A673 (cell line): ENCODE measurements around the gene THOC1. TPM values are rescaled to one million over a fixed set of nuclear protein-coding genes. Genes with fewer than 3 reads are reported as not detected.

Experiments used
- BruUV-seq: library from RNA; stranded (reverse); fragments of 400-500 nt; replicated peaks from 2 replicates; lab custom pipeline; 2021; lab: Mats Ljungman, UMichigan
- CTCF ChIA-PET: fragments of 300-600 bp; sonication (Branson Sonifier 250); formaldehyde crosslinking; loops from one replicate; lab custom pipeline; 2022; ENCODE audit warnings: antibody characterized with exemption; lab: Charles Lee
- POLR2A ChIA-PET: fragments of 300-600 bp; sonication (Branson Sonifier 250); formaldehyde crosslinking; loops from one replicate; lab custom pipeline; 2022; ENCODE audit warnings: antibody characterized with exemption; ENCODE audit not compliant: low non-redundant PET; lab: Charles Lee
- DNase-seq: peaks from one replicate; pipeline ENCODE4 v3.0.0-alpha.2; 2015; ENCODE audit warnings: low spot score
- H3K27ac ChIP-seq: fragments of 200-600 bp; sonication (generic); 2 replicates; pipeline ENCODE4 v1.5.1; 2016; ENCODE audit warnings: mixed run types, low read depth, mild to moderate bottlenecking, mixed read lengths, antibody characterized with exemption, low read length; ENCODE audit not compliant: poor library complexity, severe bottlenecking
- H3K27me3 ChIP-seq: fragments of 200-600 bp; sonication (generic); replicated peaks from 2 replicates; pipeline ENCODE4 v1.6.1; 2017; ENCODE audit warnings: mixed run types, low read depth, mild to moderate bottlenecking, mixed read lengths, antibody characterized with exemption, low read length; ENCODE audit not compliant: insufficient read depth, poor library complexity
- H3K36me3 ChIP-seq: fragments of 200-600 bp; sonication (generic); 2 replicates; pipeline ENCODE4 v1.6.1; 2016; ENCODE audit warnings: mixed run types, mild to moderate bottlenecking, mixed read lengths, antibody characterized with exemption, low read length; ENCODE audit not compliant: insufficient read depth, poor library complexity, severe bottlenecking
- H3K4me1 ChIP-seq: fragments of 200-600 bp; sonication (generic); 2 replicates; pipeline ENCODE4 v1.6.1; 2017; ENCODE audit warnings: mixed run types, mild to moderate bottlenecking, mixed read lengths, antibody characterized with exemption, low read length; ENCODE audit not compliant: insufficient read depth, poor library complexity, severe bottlenecking
- H3K4me3 ChIP-seq: fragments of 200-600 bp; sonication (generic); 2 replicates; pipeline ENCODE4 v1.5.1; 2016; ENCODE audit warnings: low read depth, mixed run types, mild to moderate bottlenecking, mixed read lengths, low read length; ENCODE audit not compliant: poor library complexity, severe bottlenecking
- H3K9me3 ChIP-seq: fragments of 200-600 bp; sonication (generic); 2 replicates; pipeline ENCODE4 v1.6.1; 2016; ENCODE audit warnings: mixed run types, low read depth, mild to moderate bottlenecking, mixed read lengths, antibody characterized with exemption, low read length; ENCODE audit not compliant: poor library complexity, severe bottlenecking
- EZH2 ChIP-seq: fragments of 200-600 bp; sonication (generic); IDR thresholded peaks from 2 replicates; pipeline ENCODE4 v1.6.1; 2017; ENCODE audit warnings: borderline replicate concordance, low read depth, mild to moderate bottlenecking, mixed read lengths, antibody characterized with exemption, low read length; ENCODE audit not compliant: poor library complexity, severe bottlenecking
- intact Hi-C: fragments of 100-400 bp; cut with micrococcal nuclease; formaldehyde crosslinking; loops from one replicate; pipeline ENCODE4 v1.10.0; 2022; ENCODE audit not compliant: unreplicated experiment
- total RNA-seq: library from RNA; stranded (reverse); gene quantifications from 2 replicates; pipeline ENCODE4 v1.2.3, GENCODE V29; 2021
- TF ChIP-seq, protein P1 (sequence below): fragments of 300-800, 200-600 bp; sonication (generic); conservative IDR thresholded peaks from 2 replicates; pipeline ENCODE4 v1.5.1; 2017; ENCODE audit warnings: low read depth, mild to moderate bottlenecking, antibody characterized with exemption, low read length, moderate library complexity, mixed read lengths

The THOC1 gene
- total RNA-seq, 1 experiment from 2014 or later: 76.7 TPM

DNA sequence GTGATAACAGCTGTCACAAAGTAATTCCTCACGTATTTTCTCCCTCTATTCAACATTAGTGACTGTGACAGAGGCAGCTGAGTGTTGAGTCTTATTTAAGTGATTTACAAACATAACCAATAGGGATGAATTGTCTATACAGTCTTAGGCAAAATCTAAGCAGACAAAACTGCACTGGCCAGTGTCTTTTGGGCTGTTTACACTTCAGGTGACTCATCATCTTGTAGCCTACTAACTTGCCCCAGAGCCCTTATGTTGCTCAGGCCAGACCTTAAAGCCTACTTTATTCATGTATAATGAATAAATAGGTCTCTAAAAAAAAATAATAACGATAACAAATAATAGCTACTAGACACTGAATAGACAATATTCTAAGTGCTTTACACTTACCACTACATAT, 17.2 kb downstream of the THOC1 start:
- POLR2A ChIA-PET: no interaction called here
- BruUV-seq: no TSS peak
- H3K27me3 ChIP-seq: no peaks in the 10 kb centered on the region
- CTCF ChIA-PET: no interaction called here
- no peaks in the 10 kb centered on the region for H3K9me3 ChIP-seq
- intact Hi-C loops: loop anchor here (5.0 kb wide), 1 partner anchor 48 kb away; no protein-coding TSS in a partner anchor
- no peak overlapping the region for H3K27ac ChIP-seq
- peaks cover 80% of the 10 kb centered on the region for H3K36me3 ChIP-seq
- no peak for TF ChIP-seq EZH2
- TF ChIP-seq, protein P1, sequence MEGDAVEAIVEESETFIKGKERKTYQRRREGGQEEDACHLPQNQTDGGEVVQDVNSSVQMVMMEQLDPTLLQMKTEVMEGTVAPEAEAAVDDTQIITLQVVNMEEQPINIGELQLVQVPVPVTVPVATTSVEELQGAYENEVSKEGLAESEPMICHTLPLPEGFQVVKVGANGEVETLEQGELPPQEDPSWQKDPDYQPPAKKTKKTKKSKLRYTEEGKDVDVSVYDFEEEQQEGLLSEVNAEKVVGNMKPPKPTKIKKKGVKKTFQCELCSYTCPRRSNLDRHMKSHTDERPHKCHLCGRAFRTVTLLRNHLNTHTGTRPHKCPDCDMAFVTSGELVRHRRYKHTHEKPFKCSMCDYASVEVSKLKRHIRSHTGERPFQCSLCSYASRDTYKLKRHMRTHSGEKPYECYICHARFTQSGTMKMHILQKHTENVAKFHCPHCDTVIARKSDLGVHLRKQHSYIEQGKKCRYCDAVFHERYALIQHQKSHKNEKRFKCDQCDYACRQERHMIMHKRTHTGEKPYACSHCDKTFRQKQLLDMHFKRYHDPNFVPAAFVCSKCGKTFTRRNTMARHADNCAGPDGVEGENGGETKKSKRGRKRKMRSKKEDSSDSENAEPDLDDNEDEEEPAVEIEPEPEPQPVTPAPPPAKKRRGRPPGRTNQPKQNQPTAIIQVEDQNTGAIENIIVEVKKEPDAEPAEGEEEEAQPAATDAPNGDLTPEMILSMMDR: no peak
- H3K4me1 ChIP-seq: no peaks in the 10 kb centered on the region
- no peak for DNase-seq
- no peak overlapping the region for H3K4me3 ChIP-seq

DNA sequence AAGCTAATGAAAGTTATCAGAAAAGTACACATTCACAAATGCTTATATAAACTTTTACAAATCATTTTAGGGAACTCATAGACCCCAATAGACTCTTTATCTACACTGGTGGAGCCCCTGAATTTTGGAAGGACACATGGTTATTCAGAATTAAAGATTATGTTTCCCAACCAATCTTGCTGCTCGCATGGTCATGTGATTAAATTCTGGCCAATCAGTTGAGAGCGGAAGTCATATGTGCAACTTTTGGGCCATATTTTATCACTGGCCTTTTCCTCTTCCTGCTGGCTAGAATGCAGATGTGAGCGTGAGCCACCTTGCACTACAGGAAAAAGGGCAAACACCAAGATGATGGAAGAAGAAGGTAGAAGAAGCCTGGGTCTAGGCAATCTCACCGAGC, 19.8 kb downstream of the THOC1 start:
- H3K9me3 ChIP-seq: no peaks in the 10 kb centered on the region
- DNase-seq: no peak
- no peaks in the 10 kb centered on the region for H3K4me1 ChIP-seq
- H3K36me3 ChIP-seq: peaks cover 78% of the 10 kb centered on the region
- ChIA-PET POLR2A (no interaction called here), CTCF (no interaction called here)
- BruUV-seq: no TSS peak
- H3K27me3 ChIP-seq: no peaks in the 10 kb centered on the region
- H3K27ac ChIP-seq: no peak overlapping the region
- TF ChIP-seq, protein P1: no peak
- no peak for TF ChIP-seq EZH2
- intact Hi-C loops: no loop called here
- H3K4me3 ChIP-seq: no peak overlapping the region

DNA sequence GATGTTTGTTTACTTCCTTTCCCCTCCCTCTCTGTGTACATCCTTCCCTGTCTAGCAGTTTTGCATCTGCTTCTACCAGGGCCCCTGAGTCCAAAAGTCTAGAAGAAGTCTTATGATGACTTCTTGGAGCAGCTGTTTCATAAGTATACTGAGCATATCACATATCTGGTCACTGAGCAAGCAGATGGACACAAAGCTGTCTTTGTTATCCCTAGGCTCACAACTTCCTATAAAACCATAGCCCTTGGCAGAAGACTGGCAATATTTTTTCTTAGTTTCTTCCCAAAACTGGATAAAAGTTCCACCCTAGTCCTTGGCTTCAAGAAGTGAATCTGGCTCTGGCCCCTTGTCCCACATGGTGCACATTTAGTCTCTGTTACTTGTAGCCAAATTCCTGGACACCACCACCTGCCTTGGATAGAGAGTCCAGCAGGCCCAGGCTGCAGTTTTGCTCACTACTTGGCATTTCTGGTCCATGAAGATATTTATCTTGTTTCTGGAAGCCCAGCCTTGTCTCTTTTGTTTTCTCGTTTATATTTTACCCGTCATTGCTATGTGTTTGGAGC, 22.5 kb downstream of the THOC1 start:
- Histone ChIP-seq H3K4me3 (no peak overlapping the region), H3K4me1 (no peaks in the 10 kb centered on the region), H3K27me3 (no peaks in the 10 kb centered on the region), H3K27ac (no peak overlapping the region), H3K9me3 (no peaks in the 10 kb centered on the region), H3K36me3 (peaks cover 54% of the 10 kb centered on the region)
- no peak for TF ChIP-seq EZH2
- TF ChIP-seq, protein P1: no peak
- DNase-seq: no peak
- POLR2A ChIA-PET: no interaction called here
- CTCF ChIA-PET: no interaction called here
- no TSS peak for BruUV-seq
- intact Hi-C loops: no loop called here
